ENCODE data around the gene SLC25A39.

Gene SLC25A39

GRCh38 chr17:44308865-44309264, 15.8 kb downstream of the SLC25A39 start:
- H3K4me3 ChIP-seq (replicated peaks; ENCODE audit: low read depth, low read length): 0 out of 2 replicates have a peak overlapping the region, but pooled peaks have one; percentile 19
- no peak for DNase-seq (ENCODE audit: extremely low read depth, low read depth)
- TF ChIP-seq CTCF (IDR thresholded peaks at IDR 0.05; ENCODE audit: low read depth, low read length, missing control alignments): no peak

- no peak for TF ChIP-seq CTCF (IDR thresholded peaks at IDR 0.05; ENCODE audit: low read depth, low read length, missing control alignments)
- DNase-seq (ENCODE audit: extremely low read depth, low read depth): no peak
- H3K4me3 ChIP-seq (replicated peaks; ENCODE audit: low read depth, low read length): peak within 1 kb of the TSS; percentile 19; the same call in 1 of the 2 replicates
These were observed 16.3 kb downstream of the SLC25A39 start, which contains the start of gene RUNDC3A for GRCh38 chr17:44308320-44308818. TSS of gene RUNDC3A (plus strand) at chr17:44308601. CDS start at chr17:44308833, 232 bp downstream.

GRCh38 chr17:44307387-44308186, 17.0 kb downstream of the SLC25A39 start:
- no peak for TF ChIP-seq CTCF (IDR thresholded peaks at IDR 0.05; ENCODE audit: low read depth, low read length, missing control alignments)
- DNase-seq (ENCODE audit: extremely low read depth, low read depth): no peak
- no peak overlapping the region for H3K4me3 ChIP-seq (replicated peaks; ENCODE audit: low read depth, low read length)

GRCh38 chr17:44304651-44305050, 20.0 kb downstream of the SLC25A39 start:
- DNase-seq (ENCODE audit: extremely low read depth, low read depth): no peak
- TF ChIP-seq CTCF (IDR thresholded peaks at IDR 0.05; ENCODE audit: low read depth, low read length, missing control alignments): no peak
- H3K4me3 ChIP-seq (replicated peaks; ENCODE audit: low read depth, low read length): no peak overlapping the region

- no peak for TF ChIP-seq CTCF (IDR thresholded peaks at IDR 0.05; ENCODE audit: low read depth, low read length, missing control alignments)
- no peak for DNase-seq (ENCODE audit: extremely low read depth, low read depth)
- H3K4me3 ChIP-seq (replicated peaks; ENCODE audit: low read depth, low read length): no peak overlapping the region
These were observed 26.6 kb downstream of the SLC25A39 start for GRCh38 chr17:44297975-44298374.

GRCh38 chr17:44293509-44294226, 31.0 kb downstream of the SLC25A39 start:
- H3K4me3 ChIP-seq (replicated peaks; ENCODE audit: low read depth, low read length): no peak overlapping the region
- no peak for DNase-seq (ENCODE audit: extremely low read depth, low read depth)
- no peak for TF ChIP-seq CTCF (IDR thresholded peaks at IDR 0.05; ENCODE audit: low read depth, low read length, missing control alignments)
